Left ventricle myocardium inferior (tissue), 1 donor: ENCODE results near the gene RPN2. TPM values are rescaled to one million over a fixed set of nuclear protein-coding genes. Genes with fewer than 3 reads are reported as not detected.

Experiments
- DNase-seq: peaks from one replicate; pipeline ENCODE4 v3.0.0-alpha.2; 2020
- H3K27ac ChIP-seq: fragments of 200-600 bp; replicated peaks from 2 replicates; pipeline ENCODE4 v1.8.0; 2021
- H3K27me3 ChIP-seq: fragments of 200-600 bp; 2 replicates; pipeline ENCODE4 v1.8.0; 2021; ENCODE audit warnings: low read depth
- H3K36me3 ChIP-seq: fragments of 200-600 bp; 2 replicates; pipeline ENCODE4 v1.8.0; 2021
- H3K4me1 ChIP-seq: fragments of 200-600 bp; 2 replicates; pipeline ENCODE4 v1.8.0; 2021
- H3K4me3 ChIP-seq: fragments of 200-600 bp; 2 replicates; pipeline ENCODE4 v1.8.0; 2021; ENCODE audit warnings: mild to moderate bottlenecking, moderate library complexity
- H3K9me3 ChIP-seq: fragments of 200-600 bp; replicated peaks from 2 replicates; pipeline ENCODE4 v1.8.0; 2021
- intact Hi-C: fragments of 100-400 bp; cut with micrococcal nuclease; formaldehyde crosslinking; loops from one replicate; pipeline ENCODE4 v1.11.0; 2022
- total RNA-seq: library from RNA; stranded (reverse); fragmentation: NEBNext Ultra II Directional; extraction: Animal tissue kit (Norgen Biotek cat#: 25700); gene quantifications from one replicate; pipeline ENCODE4 v1.2.1, GENCODE V29; 2021
- TF ChIP-seq, protein P1 (sequence below): fragments of 200-600 bp; IDR thresholded peaks from 2 replicates; pipeline ENCODE4 v1.8.0; 2021; ENCODE audit warnings: antibody characterized with exemption, mild to moderate bottlenecking, borderline replicate concordance
- donor health status: DM: no; HTN: yes; CAD: no; lungs with severe emphysema.

Gene RPN2
- total RNA-seq, 1 donor from 2014 or later = 81.4 TPM

DNA sequence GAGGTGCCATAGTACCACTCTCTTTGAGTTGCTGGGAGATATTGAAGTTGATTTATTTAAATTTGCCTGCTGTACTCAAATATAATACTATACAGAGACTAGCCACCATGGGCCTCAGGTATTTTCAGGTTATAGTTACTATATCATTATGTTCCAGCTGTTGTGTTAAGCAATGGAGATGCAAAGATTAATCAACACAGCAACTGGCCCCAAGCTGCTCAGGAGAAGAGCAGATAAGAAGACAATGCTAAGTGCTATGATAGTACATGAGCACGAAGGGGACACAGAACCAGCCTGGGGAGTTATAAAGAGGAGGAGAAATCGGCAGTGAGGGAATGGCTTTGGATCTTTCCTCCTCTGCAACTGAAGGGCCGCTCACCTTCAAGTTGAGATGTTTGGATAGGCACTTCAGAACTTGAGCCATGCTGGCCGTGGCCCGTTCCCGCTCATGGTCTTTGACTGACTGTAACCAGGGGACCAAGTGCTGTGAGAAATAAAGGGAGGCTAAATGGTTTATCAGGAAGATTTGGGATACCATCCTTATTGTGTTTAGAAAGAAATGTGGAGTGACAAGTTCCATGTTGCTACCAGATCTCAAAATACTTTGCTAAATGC lies 24.3 kb upstream of the RPN2 start:
- H3K36me3 ChIP-seq = peaks cover 3% of the 10 kb centered on the region
- no peak overlapping the region for H3K4me3 ChIP-seq
- H3K9me3 ChIP-seq = no peaks in the 10 kb centered on the region
- no peaks in the 10 kb centered on the region for H3K27me3 ChIP-seq
- H3K27ac ChIP-seq = no peak overlapping the region
- DNase-seq = no peak
- intact Hi-C loops = no loop called here
- H3K4me1 ChIP-seq = no peaks in the 10 kb centered on the region
- TF ChIP-seq, protein P1, sequence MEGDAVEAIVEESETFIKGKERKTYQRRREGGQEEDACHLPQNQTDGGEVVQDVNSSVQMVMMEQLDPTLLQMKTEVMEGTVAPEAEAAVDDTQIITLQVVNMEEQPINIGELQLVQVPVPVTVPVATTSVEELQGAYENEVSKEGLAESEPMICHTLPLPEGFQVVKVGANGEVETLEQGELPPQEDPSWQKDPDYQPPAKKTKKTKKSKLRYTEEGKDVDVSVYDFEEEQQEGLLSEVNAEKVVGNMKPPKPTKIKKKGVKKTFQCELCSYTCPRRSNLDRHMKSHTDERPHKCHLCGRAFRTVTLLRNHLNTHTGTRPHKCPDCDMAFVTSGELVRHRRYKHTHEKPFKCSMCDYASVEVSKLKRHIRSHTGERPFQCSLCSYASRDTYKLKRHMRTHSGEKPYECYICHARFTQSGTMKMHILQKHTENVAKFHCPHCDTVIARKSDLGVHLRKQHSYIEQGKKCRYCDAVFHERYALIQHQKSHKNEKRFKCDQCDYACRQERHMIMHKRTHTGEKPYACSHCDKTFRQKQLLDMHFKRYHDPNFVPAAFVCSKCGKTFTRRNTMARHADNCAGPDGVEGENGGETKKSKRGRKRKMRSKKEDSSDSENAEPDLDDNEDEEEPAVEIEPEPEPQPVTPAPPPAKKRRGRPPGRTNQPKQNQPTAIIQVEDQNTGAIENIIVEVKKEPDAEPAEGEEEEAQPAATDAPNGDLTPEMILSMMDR = no peak

DNA sequence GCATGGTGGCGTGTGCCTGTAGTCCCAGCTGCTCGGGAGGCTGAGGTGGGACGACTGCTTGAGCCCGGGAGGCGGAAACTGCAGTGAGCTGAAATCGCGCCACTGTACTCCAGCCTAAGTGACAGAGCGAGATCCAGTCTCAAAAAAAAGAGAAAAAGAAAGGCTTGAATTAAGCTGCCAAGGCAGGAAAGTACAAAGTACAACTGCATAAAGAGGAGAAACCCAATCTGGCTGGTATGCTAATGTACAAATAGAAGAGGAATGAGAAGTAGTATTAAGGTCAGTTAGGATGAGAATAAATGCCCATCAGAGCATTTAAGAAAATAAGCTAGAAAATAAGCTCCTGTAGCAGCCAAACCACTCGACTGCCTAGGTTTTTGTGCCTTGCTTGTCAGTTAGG lies 23.1 kb upstream of the RPN2 start:
- no peaks in the 10 kb centered on the region for H3K27me3 ChIP-seq
- no peak for DNase-seq
- no peaks in the 10 kb centered on the region for H3K4me1 ChIP-seq
- no peak overlapping the region for H3K27ac ChIP-seq
- TF ChIP-seq, protein P1 = no peak
- peaks cover 3% of the 10 kb centered on the region for H3K36me3 ChIP-seq
- no peak overlapping the region for H3K4me3 ChIP-seq
- intact Hi-C loops = no loop called here
- H3K9me3 ChIP-seq = no peaks in the 10 kb centered on the region

- no peak for DNase-seq
- intact Hi-C loops = no loop called here
These were observed 20.9 kb upstream of the RPN2 start for GRCh38 chr20:37158248-37158647.

GRCh38 chr20:37160683-37161082 lies 18.4 kb upstream of the RPN2 start:
- Histone ChIP-seq H3K4me1 (no peaks in the 10 kb centered on the region), H3K27ac (no peak overlapping the region), H3K36me3 (no peaks in the 10 kb centered on the region), H3K4me3 (no peak overlapping the region), H3K9me3 (no peaks in the 10 kb centered on the region), H3K27me3 (no peaks in the 10 kb centered on the region)
- TF ChIP-seq, protein P1 = no peak
- DNase-seq = no peak
- intact Hi-C loops = no loop called here

More at GRCh38 chr20:37158248-37158647, 20.9 kb upstream of the RPN2 start:
- Histone ChIP-seq H3K4me1 (no peaks in the 10 kb centered on the region), H3K36me3 (peaks cover 3% of the 10 kb centered on the region), H3K4me3 (no peak overlapping the region), H3K27me3 (no peaks in the 10 kb centered on the region), H3K27ac (no peak overlapping the region), H3K9me3 (no peaks in the 10 kb centered on the region)
- TF ChIP-seq, protein P1 = no peak

- intact Hi-C loops = no loop called here
- DNase-seq = no peak
- TF ChIP-seq, protein P1 = no peak
These were observed 17.1 kb upstream of the RPN2 start for GRCh38 chr20:37161830-37162549.

More at GRCh38 chr20:37161830-37162549, 17.1 kb upstream of the RPN2 start:
- Histone ChIP-seq H3K27ac (no peak overlapping the region), H3K4me3 (no peak overlapping the region), H3K9me3 (no peaks in the 10 kb centered on the region), H3K36me3 (peaks cover 5% of the 10 kb centered on the region), H3K27me3 (no peaks in the 10 kb centered on the region), H3K4me1 (no peaks in the 10 kb centered on the region)
